ENCODE measurements around the gene CEL. TPM values are rescaled to one million over a fixed set of nuclear protein-coding genes. Genes with fewer than 3 reads are reported as not detected.

CEL gene
- total RNA-seq, 1 donor from 2014 or later: 0.74 TPM

GRCh38 chr9:133094842-133095393, 33.1 kb downstream of the CEL start:
- no peaks in the 10 kb centered on the region for H3K4me1 ChIP-seq
- H3K27ac ChIP-seq: no peak overlapping the region
- no peak for DNase-seq (ENCODE audit: extremely low spot score in 2 of 2)
- H3K27me3 ChIP-seq: no peaks in the 10 kb centered on the region
- H3K4me3 ChIP-seq: no peak overlapping the region
- H3K9me3 ChIP-seq: no peaks in the 10 kb centered on the region
- intact Hi-C loops (cut with DNase I): no loop called here
- TF ChIP-seq POLR2A (IDR thresholded peaks at IDR 0.05): no peak
- peaks cover 5 to 36% of the 10 kb centered on the region in 2 donors for H3K36me3 ChIP-seq

GRCh38 chr9:133098104-133098754, 36.4 kb downstream of the CEL start:
- H3K4me3 ChIP-seq: no peak overlapping the region
- H3K4me1 ChIP-seq: no peaks in the 10 kb centered on the region
- H3K27ac ChIP-seq: no peak overlapping the region
- peaks cover 12 to 69% of the 10 kb centered on the region in 2 donors for H3K36me3 ChIP-seq
- no peaks in the 10 kb centered on the region for H3K9me3 ChIP-seq
- DNase-seq (ENCODE audit: extremely low spot score in 2 of 2): peak in 1 of 2 donors; percentile 76
- intact Hi-C loops (cut with DNase I): no loop called here
- TF ChIP-seq POLR2AphosphoS5 (IDR thresholded peaks at IDR 0.05; ENCODE audit: insufficient read depth in 1 of 2, low read depth in 1 of 2) (no peak), POLR2A (IDR thresholded peaks at IDR 0.05) (no peak), CTCF (IDR thresholded peaks at IDR 0.05) (no peak)
- H3K27me3 ChIP-seq: no peaks in the 10 kb centered on the region

- no peaks in the 10 kb centered on the region for H3K27me3 ChIP-seq
- TF ChIP-seq POLR2A (IDR thresholded peaks at IDR 0.05) (no peak), CTCF (IDR thresholded peaks at IDR 0.05) (no peak), POLR2AphosphoS5 (IDR thresholded peaks at IDR 0.05; ENCODE audit: insufficient read depth in 1 of 2, low read depth in 1 of 2) (no peak)
- no peaks in the 10 kb centered on the region for H3K9me3 ChIP-seq
- peaks cover 6% of the 10 kb centered on the region for H3K4me1 ChIP-seq
- no peak overlapping the region for H3K4me3 ChIP-seq
- no peak overlapping the region for H3K27ac ChIP-seq
- H3K36me3 ChIP-seq: peaks cover 12 to 73% of the 10 kb centered on the region in 2 donors
- intact Hi-C loops (cut with DNase I): no loop called here
- DNase-seq (ENCODE audit: extremely low spot score in 2 of 2): no peak
These were observed 37.1 kb downstream of the CEL start for GRCh38 chr9:133098871-133099270.

GRCh38 chr9:133099726-133100505, 38.1 kb downstream of the CEL start:
- Histone ChIP-seq H3K27ac (no peak overlapping the region), H3K27me3 (no peaks in the 10 kb centered on the region), H3K36me3 (peaks cover 12 to 84% of the 10 kb centered on the region in 2 donors), H3K4me1 (peaks cover 8% of the 10 kb centered on the region), H3K9me3 (no peaks in the 10 kb centered on the region), H3K4me3 (no peak overlapping the region)
- intact Hi-C loops (cut with DNase I): no loop called here
- TF ChIP-seq CTCF (IDR thresholded peaks at IDR 0.05): no peak
- TF ChIP-seq POLR2A (IDR thresholded peaks at IDR 0.05): no peak
- TF ChIP-seq POLR2AphosphoS5 (IDR thresholded peaks at IDR 0.05; ENCODE audit: insufficient read depth in 1 of 2, low read depth in 1 of 2): no peak
- DNase-seq (ENCODE audit: extremely low spot score in 2 of 2): no peak

- peak in 1 of 2 donors; percentile 82 for DNase-seq (ENCODE audit: extremely low spot score in 2 of 2)
- TF ChIP-seq CTCF (IDR thresholded peaks at IDR 0.05): no peak
- TF ChIP-seq POLR2AphosphoS5 (IDR thresholded peaks at IDR 0.05; ENCODE audit: insufficient read depth in 1 of 2, low read depth in 1 of 2): no peak
- H3K9me3 ChIP-seq: no peaks in the 10 kb centered on the region
- peaks cover 8% of the 10 kb centered on the region for H3K4me1 ChIP-seq
- no peak overlapping the region for H3K27ac ChIP-seq
- no peaks in the 10 kb centered on the region for H3K27me3 ChIP-seq
- no peak overlapping the region for H3K4me3 ChIP-seq
- intact Hi-C loops (cut with DNase I): no loop called here
- peaks cover 12 to 91% of the 10 kb centered on the region in 2 donors for H3K36me3 ChIP-seq
These were observed 39.0 kb downstream of the CEL start for GRCh38 chr9:133100506-133101355.
